22Rv1 (cell line): ENCODE data around the gene KCTD13.
A peak's percentile ranks its signal among the peaks of the same experiment; 100 is the strongest.

Source experiments
- H3K27ac ChIP-seq: fragments of 450-650 bp; 2 replicates; pipeline ENCODE4 v1.5.1; 2017
- CTCF ChIP-seq: fragments of 450-650 bp; IDR thresholded peaks from 2 replicates; pipeline ENCODE4 v1.5.1; 2017; ENCODE audit warnings: mild to moderate bottlenecking
- ZFX ChIP-seq: fragments of 450-650 bp; IDR thresholded peaks from 2 replicates; pipeline ENCODE4 v1.6.1; 2017; ENCODE audit warnings: antibody characterized with exemption, borderline replicate concordance

KCTD13 gene

GRCh38 chr16:29873319-29873718, 52.7 kb downstream of the KCTD13 start:
- 0 out of 2 replicates have a peak, but pooled peaks have one; percentile 6 for TF ChIP-seq CTCF
- TF ChIP-seq ZFX: no peak
- no peak overlapping the region for H3K27ac ChIP-seq

- TF ChIP-seq ZFX (no peak), CTCF (no peak)
- H3K27ac ChIP-seq: no peak overlapping the region
Observed at GRCh38 chr16:29871822-29872546, 54.0 kb downstream of the KCTD13 start.

GRCh38 chr16:29869067-29869466, 57.0 kb downstream of the KCTD13 start:
- H3K27ac ChIP-seq: peak overlapping the region; percentile 33; the same call in 1 of the 2 replicates

- TF ChIP-seq CTCF: no peak
- no peak for TF ChIP-seq ZFX
- H3K27ac ChIP-seq: peak overlapping the region; percentile 33; the same call in 1 of the 2 replicates
Observed at GRCh38 chr16:29868396-29869009, 57.5 kb downstream of the KCTD13 start.

- H3K27ac ChIP-seq: peak overlapping the region; percentile 85
- TF ChIP-seq ZFX: no peak
- no peak for TF ChIP-seq CTCF
Observed at GRCh38 chr16:29864205-29864604, 61.8 kb downstream of the KCTD13 start.

GRCh38 chr16:29863669-29863984, 62.4 kb downstream of the KCTD13 start:
- TF ChIP-seq ZFX: no peak
- peak; percentile 58 for TF ChIP-seq CTCF
- peak overlapping the region; percentile 85 for H3K27ac ChIP-seq

GRCh38 chr16:29862884-29863668, 63.0 kb downstream of the KCTD13 start, which contains the start of gene CDIPT:
CDIPT (minus strand) TSS chr16:29863226; CDS start chr16:29862857, 369 bp downstream.
- TF ChIP-seq CTCF: peak; percentile 88
- TF ChIP-seq ZFX: no peak
- H3K27ac ChIP-seq: peak within 1 kb of the TSS; percentile 85
